Mesendoderm (in vitro differentiated cells): Measurements from ENCODE around the gene SMURF1.

ENCODE experiments used
- DNase-seq: peaks from one replicate; pipeline ENCODE4 v3.0.0; 2013
- H2AK5ac ChIP-seq: 2 replicates; pipeline ENCODE4 v1.6.1; 2013; ENCODE audit warnings: low read length, inconsistent platforms
- H2BK120ac ChIP-seq: 2 replicates; pipeline ENCODE4 v1.6.1; 2013; ENCODE audit warnings: low read depth, mild to moderate bottlenecking, low read length, moderate library complexity, mixed read lengths
- H2BK15ac ChIP-seq: replicated peaks from 2 replicates; pipeline ENCODE4 v1.6.1; 2013; ENCODE audit warnings: low read depth, mild to moderate bottlenecking, moderate library complexity
- H2BK5ac ChIP-seq: 2 replicates; pipeline ENCODE4 v1.6.1; 2013; ENCODE audit warnings: low read length, inconsistent platforms
- H3K18ac ChIP-seq: 2 replicates; pipeline ENCODE4 v1.6.1; 2013; ENCODE audit warnings: mild to moderate bottlenecking, low read length, mixed read lengths
- H3K23ac ChIP-seq: one replicate; pipeline ENCODE4 v1.6.1; 2013; ENCODE audit warnings: low read length
- H3K27ac ChIP-seq: 2 replicates; pipeline ENCODE4 v1.5.1; 2013; ENCODE audit warnings: low read depth, mild to moderate bottlenecking, inconsistent platforms, low read length, moderate library complexity
- H3K27me3 ChIP-seq: 2 replicates; pipeline ENCODE4 v1.6.1; 2013; ENCODE audit warnings: low read length, control low read depth, mild to moderate bottlenecking, inconsistent platforms; ENCODE audit not compliant: insufficient read depth, poor library complexity
- H3K36me3 ChIP-seq: 2 replicates; pipeline ENCODE4 v1.6.1; 2013; ENCODE audit warnings: low read length, inconsistent platforms; ENCODE audit not compliant: control insufficient read depth, insufficient read depth
- H3K4ac ChIP-seq: one replicate; pipeline ENCODE4 v1.6.1; 2013; ENCODE audit warnings: low read depth, mild to moderate bottlenecking, low read length, moderate library complexity
- H3K4me1 ChIP-seq: 2 replicates; pipeline ENCODE4 v1.6.1; 2013; ENCODE audit warnings: low read depth, low read length, inconsistent platforms; ENCODE audit not compliant: control insufficient read depth
- H3K4me2 ChIP-seq: 2 replicates; pipeline ENCODE4 v1.6.1; 2013; ENCODE audit warnings: low read length
- H3K4me3 ChIP-seq: 2 replicates; pipeline ENCODE4 v1.5.1; 2013; ENCODE audit warnings: mild to moderate bottlenecking, low read length
- H3K56ac ChIP-seq: one replicate; pipeline ENCODE4 v1.6.1; 2013; ENCODE audit warnings: low read length
- H3K79me1 ChIP-seq: 2 replicates; pipeline ENCODE4 v1.6.1; 2013; ENCODE audit warnings: low read length, inconsistent platforms
- H3K79me2 ChIP-seq: 2 replicates; pipeline ENCODE4 v1.6.1; 2013; ENCODE audit warnings: mild to moderate bottlenecking, low read length; ENCODE audit not compliant: control insufficient read depth, insufficient read depth
- H3K9ac ChIP-seq: 2 replicates; pipeline ENCODE4 v1.6.1; 2013; ENCODE audit warnings: low read length, inconsistent platforms
- H4K5ac ChIP-seq: one replicate; pipeline ENCODE4 v1.6.1; 2013; ENCODE audit warnings: low read length
- H4K8ac ChIP-seq: one replicate; pipeline ENCODE4 v1.6.1; 2013; ENCODE audit warnings: low read depth, mild to moderate bottlenecking, control low read depth, low read length, moderate library complexity
- WGBS: extraction: QIAGEN DNeasy Blood & Tissue Kit; methylation state at CpG from one replicate; pipeline ENCODE4 v1.1.7; 2013; ENCODE audit warnings: low lambda C conversion rate, missing lambda C conversion rate; ENCODE audit not compliant: insufficient coverage; ENCODE audit errors: extremely low coverage; 5-methylcytosine and 5-hydroxymethylcytosine counted together

SMURF1 gene

GRCh38 chr7:99021941-99022560, 121.9 kb downstream of the SMURF1 start:
- H3K23ac ChIP-seq, result no peak overlapping the region
- no peak overlapping the region for H3K18ac ChIP-seq
- no peaks in the 10 kb centered on the region for H3K79me1 ChIP-seq
- no peak overlapping the region for H4K5ac ChIP-seq
- H3K9ac ChIP-seq, result no peak overlapping the region
- no peak overlapping the region for H2AK5ac ChIP-seq
- H3K36me3 ChIP-seq, result peaks cover 1% of the 10 kb centered on the region
- H2BK15ac ChIP-seq, result no peak overlapping the region
- H4K8ac ChIP-seq, result no peak overlapping the region
- no peak overlapping the region for H2BK5ac ChIP-seq
- DNase-seq, result no peak
- H3K4me3 ChIP-seq, result no peak overlapping the region
- no peak overlapping the region for H3K27ac ChIP-seq
- no peak overlapping the region for H3K4ac ChIP-seq
- no peaks in the 10 kb centered on the region for H3K79me2 ChIP-seq
- no peak overlapping the region for H3K4me2 ChIP-seq
- no peak overlapping the region for H3K56ac ChIP-seq
- WGBS, result no CpG with 5 or more reads among the region's 3 CpGs
- H3K4me1 ChIP-seq, result no peaks in the 10 kb centered on the region
- no peaks in the 10 kb centered on the region for H3K27me3 ChIP-seq
- H2BK120ac ChIP-seq, result no peak overlapping the region

DNA sequence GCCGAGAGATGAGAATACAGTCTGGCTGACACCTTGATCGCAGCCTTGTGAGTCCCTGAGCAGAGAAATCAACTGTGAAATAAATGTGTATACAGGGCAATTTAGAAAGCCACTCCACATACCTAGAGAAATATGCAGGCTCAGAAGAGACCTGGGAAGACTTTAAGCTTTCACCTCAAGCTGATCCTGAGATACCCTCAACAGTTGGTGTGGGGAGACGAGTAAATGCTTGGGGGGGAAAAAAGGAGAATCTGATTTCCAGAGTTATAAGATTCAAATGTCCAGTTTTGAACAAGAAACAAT, 123.5 kb downstream of the SMURF1 start:
- no peak overlapping the region for H3K27ac ChIP-seq
- no peaks in the 10 kb centered on the region for H3K27me3 ChIP-seq
- H2BK5ac ChIP-seq, result no peak overlapping the region
- H3K56ac ChIP-seq, result no peak overlapping the region
- no CpG with 5 or more reads among the region's 3 CpGs for WGBS
- H3K4ac ChIP-seq, result no peak overlapping the region
- H3K4me2 ChIP-seq, result no peak overlapping the region
- no peaks in the 10 kb centered on the region for H3K79me2 ChIP-seq
- H3K36me3 ChIP-seq, result peaks cover 1% of the 10 kb centered on the region
- no peak overlapping the region for H3K23ac ChIP-seq
- H4K5ac ChIP-seq, result no peak overlapping the region
- H3K4me1 ChIP-seq, result no peaks in the 10 kb centered on the region
- H4K8ac ChIP-seq, result no peak overlapping the region
- no peaks in the 10 kb centered on the region for H3K79me1 ChIP-seq
- no peak overlapping the region for H3K18ac ChIP-seq
- H3K9ac ChIP-seq, result no peak overlapping the region
- no peak for DNase-seq
- H2AK5ac ChIP-seq, result no peak overlapping the region
- no peak overlapping the region for H2BK15ac ChIP-seq
- H2BK120ac ChIP-seq, result peak overlapping the region; percentile 45
- no peak overlapping the region for H3K4me3 ChIP-seq

GRCh38 chr7:99019523-99020412, 124.1 kb downstream of the SMURF1 start:
- H4K8ac ChIP-seq, result no peak overlapping the region
- H2BK15ac ChIP-seq, result no peak overlapping the region
- no peaks in the 10 kb centered on the region for H3K79me1 ChIP-seq
- H2BK5ac ChIP-seq, result no peak overlapping the region
- H3K56ac ChIP-seq, result no peak overlapping the region
- H3K4ac ChIP-seq, result no peak overlapping the region
- H2AK5ac ChIP-seq, result no peak overlapping the region
- H2BK120ac ChIP-seq, result peak overlapping the region; percentile 45
- H3K4me2 ChIP-seq, result no peak overlapping the region
- H3K18ac ChIP-seq, result no peak overlapping the region
- H3K9ac ChIP-seq, result no peak overlapping the region
- no peak overlapping the region for H4K5ac ChIP-seq
- peaks cover 1% of the 10 kb centered on the region for H3K36me3 ChIP-seq
- no peak for DNase-seq
- no peak overlapping the region for H3K27ac ChIP-seq
- WGBS, result no CpG with 5 or more reads among the region's 12 CpGs
- no peaks in the 10 kb centered on the region for H3K27me3 ChIP-seq
- no peaks in the 10 kb centered on the region for H3K4me1 ChIP-seq
- H3K23ac ChIP-seq, result no peak overlapping the region
- no peak overlapping the region for H3K4me3 ChIP-seq
- no peaks in the 10 kb centered on the region for H3K79me2 ChIP-seq

DNA sequence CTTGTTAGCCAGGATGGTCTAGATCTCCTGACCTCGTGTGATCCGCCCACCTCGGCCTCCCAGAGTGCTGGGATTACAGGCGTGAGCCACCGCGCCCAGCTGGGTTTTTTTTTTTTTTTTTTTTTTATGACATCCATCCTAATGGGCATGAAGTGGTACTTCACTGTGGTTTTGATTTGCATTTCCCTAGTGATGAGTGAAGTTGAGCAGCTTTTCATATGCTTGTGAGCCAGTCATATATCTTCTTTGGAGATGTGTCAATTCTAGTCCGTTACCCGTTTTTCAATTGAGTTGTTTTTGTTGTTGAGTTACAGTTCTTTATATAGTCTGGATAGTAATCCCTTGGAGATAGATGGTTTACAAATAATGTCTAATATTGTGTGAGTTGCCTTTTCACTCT, 127.7 kb downstream of the SMURF1 start:
- Histone ChIP-seq H2BK120ac (no peak overlapping the region), H3K4ac (no peak overlapping the region), H3K18ac (no peak overlapping the region), H2BK5ac (no peak overlapping the region), H3K4me2 (no peak overlapping the region), H3K4me1 (no peaks in the 10 kb centered on the region), H3K36me3 (peaks cover 11% of the 10 kb centered on the region), H3K4me3 (no peak overlapping the region), H4K8ac (no peak overlapping the region), H3K23ac (no peak overlapping the region), H4K5ac (no peak overlapping the region), H2AK5ac (no peak overlapping the region), H2BK15ac (no peak overlapping the region), H3K79me1 (no peaks in the 10 kb centered on the region), H3K27ac (no peak overlapping the region), H3K27me3 (no peaks in the 10 kb centered on the region), H3K9ac (no peak overlapping the region), H3K79me2 (no peaks in the 10 kb centered on the region), H3K56ac (no peak overlapping the region)
- no peak for DNase-seq
- WGBS, result no CpG with 5 or more reads among the region's 8 CpGs

- no peak overlapping the region for H3K4ac ChIP-seq
- no peak overlapping the region for H2BK5ac ChIP-seq
- WGBS, result no CpG with 5 or more reads among the region's 18 CpGs
- H3K27ac ChIP-seq, result no peak overlapping the region
- no peaks in the 10 kb centered on the region for H3K27me3 ChIP-seq
- no peak overlapping the region for H4K5ac ChIP-seq
- no peak overlapping the region for H3K18ac ChIP-seq
- no peak overlapping the region for H3K56ac ChIP-seq
- no peaks in the 10 kb centered on the region for H3K4me1 ChIP-seq
- H2BK15ac ChIP-seq, result no peak overlapping the region
- no peak overlapping the region for H3K4me3 ChIP-seq
- no peak overlapping the region for H4K8ac ChIP-seq
- no peak overlapping the region for H3K9ac ChIP-seq
- H3K36me3 ChIP-seq, result peaks cover 9% of the 10 kb centered on the region
- H3K23ac ChIP-seq, result no peak overlapping the region
- H3K79me2 ChIP-seq, result no peaks in the 10 kb centered on the region
- no peak overlapping the region for H2AK5ac ChIP-seq
- DNase-seq, result no peak
- H3K4me2 ChIP-seq, result no peak overlapping the region
- no peak overlapping the region for H2BK120ac ChIP-seq
- H3K79me1 ChIP-seq, result no peaks in the 10 kb centered on the region
These were observed 129.6 kb downstream of the SMURF1 start for GRCh38 chr7:99014113-99014985.
